Measurements from ENCODE around the gene GK2.

Gene GK2

GRCh38 chr4:79442422-79442821, 34.4 kb upstream of the GK2 start:
- DNase-seq (ENCODE audit: low read depth), result no peak
- no peak overlapping the region for H3K4me3 ChIP-seq (ENCODE audit: low read depth, low read length)
- no peak for TF ChIP-seq POLR2A (IDR thresholded peaks at IDR 0.05; ENCODE audit: extremely low read depth, insufficient read length)
- no peak for TF ChIP-seq CTCF (IDR thresholded peaks at IDR 0.05; ENCODE audit: low read depth, low read length)
- TF ChIP-seq MYC (IDR thresholded peaks at IDR 0.05; ENCODE audit: low read depth, low read length), result no peak
- TF ChIP-seq MAX (IDR thresholded peaks at IDR 0.05; ENCODE audit: low read depth, low read length), result no peak

GRCh38 chr4:79439489-79439888, 31.5 kb upstream of the GK2 start:
- no peak for DNase-seq (ENCODE audit: low read depth)
- no peak overlapping the region for H3K4me3 ChIP-seq (ENCODE audit: low read depth, low read length)
- no peak for TF ChIP-seq CTCF (IDR thresholded peaks at IDR 0.05; ENCODE audit: low read depth, low read length)

GRCh38 chr4:79431839-79432238, 23.8 kb upstream of the GK2 start:
- TF ChIP-seq CTCF (IDR thresholded peaks at IDR 0.05; ENCODE audit: low read depth, low read length) (no peak), POLR2A (IDR thresholded peaks at IDR 0.05; ENCODE audit: extremely low read depth, insufficient read length) (no peak), MAX (IDR thresholded peaks at IDR 0.05; ENCODE audit: low read depth, low read length) (no peak), MYC (IDR thresholded peaks at IDR 0.05; ENCODE audit: low read depth, low read length) (no peak)
- no peak overlapping the region for H3K4me3 ChIP-seq (ENCODE audit: low read depth, low read length)
- no peak for DNase-seq (ENCODE audit: low read depth)

- no peak overlapping the region for H3K4me3 ChIP-seq (ENCODE audit: low read depth, low read length)
- TF ChIP-seq MAX (IDR thresholded peaks at IDR 0.05; ENCODE audit: low read depth, low read length) (no peak), POLR2A (IDR thresholded peaks at IDR 0.05; ENCODE audit: extremely low read depth, insufficient read length) (no peak), MYC (IDR thresholded peaks at IDR 0.05; ENCODE audit: low read depth, low read length) (no peak), CTCF (IDR thresholded peaks at IDR 0.05; ENCODE audit: low read depth, low read length) (no peak)
- no peak for DNase-seq (ENCODE audit: low read depth)
Observed at GRCh38 chr4:79429113-79429903, 21.3 kb upstream of the GK2 start.

- TF ChIP-seq MYC (IDR thresholded peaks at IDR 0.05; ENCODE audit: low read depth, low read length) (no peak), MAX (IDR thresholded peaks at IDR 0.05; ENCODE audit: low read depth, low read length) (no peak), POLR2A (IDR thresholded peaks at IDR 0.05; ENCODE audit: extremely low read depth, insufficient read length) (no peak), CTCF (IDR thresholded peaks at IDR 0.05; ENCODE audit: low read depth, low read length) (no peak)
- no peak for DNase-seq (ENCODE audit: low read depth)
Observed at GRCh38 chr4:79426989-79427388, 19.0 kb upstream of the GK2 start.

GRCh38 chr4:79425586-79425985, 17.6 kb upstream of the GK2 start:
- TF ChIP-seq MAX (IDR thresholded peaks at IDR 0.05; ENCODE audit: low read depth, low read length), result no peak
- TF ChIP-seq POLR2A (IDR thresholded peaks at IDR 0.05; ENCODE audit: extremely low read depth, insufficient read length), result no peak
- no peak for TF ChIP-seq MYC (IDR thresholded peaks at IDR 0.05; ENCODE audit: low read depth, low read length)
- no peak for TF ChIP-seq CTCF (IDR thresholded peaks at IDR 0.05; ENCODE audit: low read depth, low read length)
- no peak overlapping the region for H3K4me3 ChIP-seq (ENCODE audit: low read depth, low read length)
- no peak for DNase-seq (ENCODE audit: low read depth)

More at GRCh38 chr4:79426989-79427388, 19.0 kb upstream of the GK2 start:
- H3K4me3 ChIP-seq (ENCODE audit: low read depth, low read length), result no peak overlapping the region
